ENCODE data around the gene MAST1.
"Not testable (repeated sequence)": the region's sequence is repeated elsewhere in the genome, so short reads cannot be mapped to it uniquely, and the experiment has no call there.

MAST1 gene

GRCh38 chr19:12794196-12794941 lies 43.9 kb upstream of the MAST1 start:
- Histone ChIP-seq H3K36me3 (ENCODE audit: control insufficient read depth, insufficient read depth, low read length) (peaks cover 2% of the 10 kb centered on the region), H3K4me3 (ENCODE audit: low read length) (peak overlapping the region; percentile 100), H3K27me3 (ENCODE audit: control insufficient read depth, insufficient read depth, low read length) (no peaks in the 10 kb centered on the region), H3K4me1 (ENCODE audit: control insufficient read depth, insufficient read depth, low read length) (peaks cover 15% of the 10 kb centered on the region), H3K27ac (ENCODE audit: low read depth, low read length) (peak overlapping the region; percentile 94), H3K9ac (ENCODE audit: low read length) (peak overlapping the region; percentile 74)

- H3K4me3 ChIP-seq (ENCODE audit: low read length), result no peak overlapping the region
- no peak overlapping the region for H3K27ac ChIP-seq (ENCODE audit: low read depth, low read length)
- H3K27me3 ChIP-seq (ENCODE audit: control insufficient read depth, insufficient read depth, low read length), result no peaks in the 10 kb centered on the region
- H3K4me1 ChIP-seq (ENCODE audit: control insufficient read depth, insufficient read depth, low read length), result peaks cover 14% of the 10 kb centered on the region
- peaks cover 8% of the 10 kb centered on the region for H3K36me3 ChIP-seq (ENCODE audit: control insufficient read depth, insufficient read depth, low read length)
- no peak overlapping the region for H3K9ac ChIP-seq (ENCODE audit: low read length)
Observed at GRCh38 chr19:12794971-12795381, 43.3 kb upstream of the MAST1 start.

- no peak overlapping the region for H3K9ac ChIP-seq (ENCODE audit: low read length)
- no peaks in the 10 kb centered on the region for H3K27me3 ChIP-seq (ENCODE audit: control insufficient read depth, insufficient read depth, low read length)
- H3K4me1 ChIP-seq (ENCODE audit: control insufficient read depth, insufficient read depth, low read length), result peaks cover 6% of the 10 kb centered on the region
- H3K4me3 ChIP-seq (ENCODE audit: low read length), result peak overlapping the region; percentile 29
- peaks cover 12% of the 10 kb centered on the region for H3K36me3 ChIP-seq (ENCODE audit: control insufficient read depth, insufficient read depth, low read length)
- H3K27ac ChIP-seq (ENCODE audit: low read depth, low read length), result peak overlapping the region; percentile 17
Observed at GRCh38 chr19:12796146-12797071, 41.9 kb upstream of the MAST1 start.

GRCh38 chr19:12797141-12797587 lies 41.2 kb upstream of the MAST1 start:
- Histone ChIP-seq H3K36me3 (ENCODE audit: control insufficient read depth, insufficient read depth, low read length) (peaks cover 12% of the 10 kb centered on the region), H3K27ac (ENCODE audit: low read depth, low read length) (no peak overlapping the region), H3K9ac (ENCODE audit: low read length) (no peak overlapping the region), H3K4me3 (ENCODE audit: low read length) (no peak overlapping the region), H3K4me1 (ENCODE audit: control insufficient read depth, insufficient read depth, low read length) (peaks cover 6% of the 10 kb centered on the region), H3K27me3 (ENCODE audit: control insufficient read depth, insufficient read depth, low read length) (no peaks in the 10 kb centered on the region)

GRCh38 chr19:12797607-12798006 lies 40.7 kb upstream of the MAST1 start:
- peaks cover 12% of the 10 kb centered on the region for H3K36me3 ChIP-seq (ENCODE audit: control insufficient read depth, insufficient read depth, low read length)
- H3K27me3 ChIP-seq (ENCODE audit: control insufficient read depth, insufficient read depth, low read length); H3K4me3 ChIP-seq (ENCODE audit: low read length); H3K9ac ChIP-seq (ENCODE audit: low read length); H3K4me1 ChIP-seq (ENCODE audit: control insufficient read depth, insufficient read depth, low read length); H3K27ac ChIP-seq (ENCODE audit: low read depth, low read length): not testable (repeated sequence)

GRCh38 chr19:12799742-12800465 lies 38.4 kb upstream of the MAST1 start:
- H3K27me3 ChIP-seq (ENCODE audit: control insufficient read depth, insufficient read depth, low read length), result no peaks in the 10 kb centered on the region
- no peak overlapping the region for H3K27ac ChIP-seq (ENCODE audit: low read depth, low read length)
- peak overlapping the region; percentile 85 for H3K4me3 ChIP-seq (ENCODE audit: low read length)
- H3K36me3 ChIP-seq (ENCODE audit: control insufficient read depth, insufficient read depth, low read length), result peaks cover 12% of the 10 kb centered on the region
- no peak overlapping the region for H3K9ac ChIP-seq (ENCODE audit: low read length)
- no peaks in the 10 kb centered on the region for H3K4me1 ChIP-seq (ENCODE audit: control insufficient read depth, insufficient read depth, low read length)

GRCh38 chr19:12800466-12800770 lies 37.9 kb upstream of the MAST1 start:
- Histone ChIP-seq H3K4me3 (ENCODE audit: low read length) (peak overlapping the region; percentile 85), H3K9ac (ENCODE audit: low read length) (no peak overlapping the region), H3K36me3 (ENCODE audit: control insufficient read depth, insufficient read depth, low read length) (peaks cover 12% of the 10 kb centered on the region), H3K27me3 (ENCODE audit: control insufficient read depth, insufficient read depth, low read length) (no peaks in the 10 kb centered on the region), H3K4me1 (ENCODE audit: control insufficient read depth, insufficient read depth, low read length) (no peaks in the 10 kb centered on the region), H3K27ac (ENCODE audit: low read depth, low read length) (no peak overlapping the region)

GRCh38 chr19:12800923-12801465 lies 37.3 kb upstream of the MAST1 start:
- peaks cover 12% of the 10 kb centered on the region for H3K36me3 ChIP-seq (ENCODE audit: control insufficient read depth, insufficient read depth, low read length)
- H3K4me3 ChIP-seq (ENCODE audit: low read length), result peak overlapping the region; percentile 85
- H3K27me3 ChIP-seq (ENCODE audit: control insufficient read depth, insufficient read depth, low read length), result no peaks in the 10 kb centered on the region
- peak overlapping the region; percentile 71 for H3K9ac ChIP-seq (ENCODE audit: low read length)
- H3K27ac ChIP-seq (ENCODE audit: low read depth, low read length), result peak overlapping the region; percentile 64
- H3K4me1 ChIP-seq (ENCODE audit: control insufficient read depth, insufficient read depth, low read length), result no peaks in the 10 kb centered on the region

GRCh38 chr19:12801466-12802266 lies 36.6 kb upstream of the MAST1 start, which contains the start of the genes PRDX2 and THSD8:
Gene PRDX2, minus strand, starts transcription at chr19:12801800. Its CDS starts 539 bp downstream, at chr19:12801261.
Gene THSD8, plus strand, starts transcription at chr19:12802069. Its CDS starts 3 bp downstream, at chr19:12802072.
- H3K27ac ChIP-seq (ENCODE audit: low read depth, low read length), result peak within 1 kb of the TSS; percentile 64
- H3K9ac ChIP-seq (ENCODE audit: low read length), result peak within 1 kb of the TSS; percentile 71
- peak within 1 kb of the TSS; percentile 85 for H3K4me3 ChIP-seq (ENCODE audit: low read length)
- no peaks in the 10 kb centered on the region for H3K27me3 ChIP-seq (ENCODE audit: control insufficient read depth, insufficient read depth, low read length)
- H3K36me3 ChIP-seq (ENCODE audit: control insufficient read depth, insufficient read depth, low read length), result peaks cover 12% of the 10 kb centered on the region
- H3K4me1 ChIP-seq (ENCODE audit: control insufficient read depth, insufficient read depth, low read length), result peaks cover under 1% of the 10 kb centered on the region

- Histone ChIP-seq H3K27ac (ENCODE audit: low read depth, low read length) (peak overlapping the region; percentile 64), H3K27me3 (ENCODE audit: control insufficient read depth, insufficient read depth, low read length) (no peaks in the 10 kb centered on the region), H3K4me3 (ENCODE audit: low read length) (peak overlapping the region; percentile 85), H3K9ac (ENCODE audit: low read length) (peak overlapping the region; percentile 41), H3K4me1 (ENCODE audit: control insufficient read depth, insufficient read depth, low read length) (peaks cover 6% of the 10 kb centered on the region), H3K36me3 (ENCODE audit: control insufficient read depth, insufficient read depth, low read length) (peaks cover 12% of the 10 kb centered on the region)
Observed at GRCh38 chr19:12802267-12803106, 35.8 kb upstream of the MAST1 start.

GRCh38 chr19:12804051-12804450 lies 34.3 kb upstream of the MAST1 start:
- Histone ChIP-seq H3K36me3 (ENCODE audit: control insufficient read depth, insufficient read depth, low read length) (peaks cover 12% of the 10 kb centered on the region), H3K27me3 (ENCODE audit: control insufficient read depth, insufficient read depth, low read length) (no peaks in the 10 kb centered on the region), H3K4me3 (ENCODE audit: low read length) (no peak overlapping the region), H3K4me1 (ENCODE audit: control insufficient read depth, insufficient read depth, low read length) (peaks cover 6% of the 10 kb centered on the region), H3K9ac (ENCODE audit: low read length) (no peak overlapping the region), H3K27ac (ENCODE audit: low read depth, low read length) (no peak overlapping the region)
